Bronchial epithelial cell (primary cell): Measurements from ENCODE around the gene SEMA3C. TPM values are rescaled to one million over a fixed set of nuclear protein-coding genes. Genes with fewer than 3 reads are reported as not detected.

Experiments
- DNase-seq: peaks from one replicate; pipeline ENCODE4 v3.0.0-alpha.2; 2010; ENCODE audit warnings: low read depth
- FAIRE-seq: peaks from 2 replicates; lab custom pipeline; 2011; peaks lifted over from hg19 to GRCh38; lab: Jason Lieb, UNC
- H3K27me3 ChIP-seq: 2 replicates; pipeline ENCODE4 v1.5.1; 2011; ENCODE audit warnings: low read length; ENCODE audit not compliant: control insufficient read depth, insufficient read depth
- H3K36me3 ChIP-seq: 2 replicates; pipeline ENCODE4 v1.5.1; 2011; ENCODE audit warnings: low read length; ENCODE audit not compliant: control insufficient read depth, insufficient read depth
- H3K4me3 ChIP-seq: 2 replicates; pipeline ENCODE4 v1.5.1; 2011; ENCODE audit warnings: mild to moderate bottlenecking, low read depth, low read length, control low read depth
- total RNA-seq: library from RNA; depleted of rRNA; stranded (reverse); fragments of >200 nt; gene quantifications from 2 replicates; pipeline ENCODE4 v1.2.1, GENCODE V29; 2014
- TF ChIP-seq, protein P1 (sequence below): IDR thresholded peaks from 2 replicates; pipeline ENCODE4 v1.5.1; 2011; ENCODE audit warnings: mild to moderate bottlenecking, moderate library complexity, low read length, control low read depth, inconsistent platforms; ENCODE audit not compliant: insufficient read depth, severe bottlenecking

Gene SEMA3C
- total RNA-seq, 1 donor from 2014 or later: 178 TPM

- TF ChIP-seq, protein P1, sequence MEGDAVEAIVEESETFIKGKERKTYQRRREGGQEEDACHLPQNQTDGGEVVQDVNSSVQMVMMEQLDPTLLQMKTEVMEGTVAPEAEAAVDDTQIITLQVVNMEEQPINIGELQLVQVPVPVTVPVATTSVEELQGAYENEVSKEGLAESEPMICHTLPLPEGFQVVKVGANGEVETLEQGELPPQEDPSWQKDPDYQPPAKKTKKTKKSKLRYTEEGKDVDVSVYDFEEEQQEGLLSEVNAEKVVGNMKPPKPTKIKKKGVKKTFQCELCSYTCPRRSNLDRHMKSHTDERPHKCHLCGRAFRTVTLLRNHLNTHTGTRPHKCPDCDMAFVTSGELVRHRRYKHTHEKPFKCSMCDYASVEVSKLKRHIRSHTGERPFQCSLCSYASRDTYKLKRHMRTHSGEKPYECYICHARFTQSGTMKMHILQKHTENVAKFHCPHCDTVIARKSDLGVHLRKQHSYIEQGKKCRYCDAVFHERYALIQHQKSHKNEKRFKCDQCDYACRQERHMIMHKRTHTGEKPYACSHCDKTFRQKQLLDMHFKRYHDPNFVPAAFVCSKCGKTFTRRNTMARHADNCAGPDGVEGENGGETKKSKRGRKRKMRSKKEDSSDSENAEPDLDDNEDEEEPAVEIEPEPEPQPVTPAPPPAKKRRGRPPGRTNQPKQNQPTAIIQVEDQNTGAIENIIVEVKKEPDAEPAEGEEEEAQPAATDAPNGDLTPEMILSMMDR: no peak
- FAIRE-seq (no peak), DNase-seq (peak; percentile 67)
- no peak overlapping the region for H3K4me3 ChIP-seq
- H3K27me3 ChIP-seq: no peaks in the 10 kb centered on the region
- H3K36me3 ChIP-seq: no peaks in the 10 kb centered on the region
Measured at GRCh38 chr7:80923211-80923612, 4.4 kb upstream of the SEMA3C start.

DNA sequence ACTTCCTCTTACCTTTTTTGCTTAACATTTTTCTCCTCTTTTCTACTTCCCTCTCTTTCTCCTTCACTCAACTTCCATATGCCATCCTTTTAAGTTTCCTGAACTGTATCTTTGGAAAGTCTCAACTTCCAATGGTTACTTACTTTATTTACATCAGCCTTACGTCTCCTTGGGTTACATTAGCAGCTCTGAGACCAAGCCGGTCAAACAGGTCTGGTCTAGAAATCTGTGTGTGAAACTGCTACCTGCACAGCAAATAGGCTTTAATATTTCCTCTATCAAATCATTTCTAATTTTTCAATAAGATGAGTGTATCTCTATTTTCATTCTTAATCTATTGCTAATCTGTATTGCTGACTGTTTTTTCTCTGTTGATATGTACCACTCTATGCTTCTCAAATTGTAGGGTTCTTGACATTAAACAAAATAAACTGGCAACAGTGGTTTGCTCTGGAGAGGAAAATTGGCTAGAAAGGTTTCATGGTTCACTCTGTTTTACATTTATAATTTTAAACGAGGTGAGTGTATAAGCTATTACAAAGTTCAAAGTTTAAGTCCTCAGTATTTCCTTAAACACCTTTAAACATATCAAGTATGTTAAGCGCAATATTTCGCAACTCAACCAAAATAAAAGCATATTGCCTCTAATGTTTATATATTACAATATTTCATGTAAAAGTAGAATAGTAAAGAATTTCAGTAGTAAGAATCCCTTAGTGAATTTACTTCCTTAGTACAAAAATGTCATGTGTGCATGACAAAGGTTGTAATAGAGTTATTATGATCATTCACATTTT, 3.6 kb upstream of the SEMA3C start:
- FAIRE-seq: no peak
- H3K27me3 ChIP-seq: no peaks in the 10 kb centered on the region
- H3K4me3 ChIP-seq: peak overlapping the region; percentile 29
- TF ChIP-seq, protein P1: no peak
- DNase-seq: peak; percentile 94
- no peaks in the 10 kb centered on the region for H3K36me3 ChIP-seq

DNA sequence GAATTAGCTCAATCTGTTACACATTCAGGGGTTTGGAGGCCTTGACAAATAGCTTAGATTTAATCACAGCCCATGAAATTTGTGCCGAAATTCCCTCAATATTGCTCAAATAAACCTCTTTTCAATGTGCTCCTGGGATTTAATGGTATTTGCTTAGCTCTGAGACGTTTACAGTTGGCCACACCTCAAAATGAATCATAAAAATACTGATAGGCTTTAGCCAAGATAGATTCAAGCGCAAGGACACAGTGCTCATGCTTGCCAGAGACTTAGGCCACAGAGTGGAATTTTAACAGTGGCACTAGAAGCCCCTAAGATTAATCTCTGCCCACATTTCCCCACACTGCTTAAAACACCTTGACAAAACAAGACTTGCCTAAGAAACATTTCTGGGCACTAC, 2.3 kb upstream of the SEMA3C start:
- TF ChIP-seq, protein P1: no peak
- H3K27me3 ChIP-seq: no peaks in the 10 kb centered on the region
- no peak for FAIRE-seq
- H3K36me3 ChIP-seq: no peaks in the 10 kb centered on the region
- peak; percentile 90 for DNase-seq
- no peak overlapping the region for H3K4me3 ChIP-seq

DNA sequence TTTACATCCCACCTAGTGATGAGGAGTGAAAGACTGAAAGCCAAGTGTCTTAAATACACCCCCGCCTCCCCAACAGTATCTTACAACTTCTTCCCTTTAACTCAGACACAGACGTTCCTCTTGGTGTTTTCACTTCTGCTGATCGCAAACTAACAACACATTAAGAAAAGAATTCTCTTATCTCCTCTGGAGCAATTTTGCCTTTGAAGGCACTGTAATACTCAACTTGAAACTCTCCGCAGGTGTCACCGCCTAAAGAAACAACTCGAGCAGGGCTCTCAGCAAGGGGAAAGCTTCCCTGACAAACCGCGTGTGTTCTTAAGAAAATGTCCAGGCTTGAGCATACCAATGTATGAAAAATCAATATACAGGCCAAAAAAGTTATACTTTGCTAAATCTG, 452 bp downstream of the SEMA3C start:
- Histone ChIP-seq H3K36me3 (peaks cover 5% of the 10 kb centered on the region), H3K4me3 (peak overlapping the region; percentile 68), H3K27me3 (no peaks in the 10 kb centered on the region)
- DNase-seq (peak; percentile 30), FAIRE-seq (no peak)
- TF ChIP-seq, protein P1: no peak

GRCh38 chr7:80916770-80917741, 1.8 kb downstream of the SEMA3C start:
- Histone ChIP-seq H3K27me3 (no peaks in the 10 kb centered on the region), H3K36me3 (peaks cover 5% of the 10 kb centered on the region), H3K4me3 (peak overlapping the region; percentile 68)
- FAIRE-seq (no peak), DNase-seq (peak; percentile 92)
- TF ChIP-seq, protein P1: peak; percentile 47
